Ishikawa (cell line): ENCODE data around the gene NUDT9.

Experiments
- CREB1 ChIP-seq: IDR thresholded peaks from 2 replicates; pipeline ENCODE4 v1.6.1; 2012; ENCODE audit warnings: low read depth
- EP300 ChIP-seq: IDR thresholded peaks from 2 replicates; pipeline ENCODE4 v1.6.1; 2012; ENCODE audit warnings: borderline replicate concordance
- FOXM1 ChIP-seq: IDR thresholded peaks from 2 replicates; pipeline ENCODE4 v1.6.1; 2012; ENCODE audit warnings: low read depth, borderline replicate concordance
- RAD21 ChIP-seq: IDR thresholded peaks from 2 replicates; pipeline ENCODE4 v1.6.1; 2012; ENCODE audit warnings: low read depth
- REST ChIP-seq: IDR thresholded peaks from 2 replicates; pipeline ENCODE4 v1.6.1; 2012; ENCODE audit warnings: low read depth, mild to moderate bottlenecking
- TAF1 ChIP-seq: IDR thresholded peaks from 2 replicates; pipeline ENCODE4 v1.6.1; 2012; ENCODE audit warnings: low read depth, mild to moderate bottlenecking
- TCF12 ChIP-seq: IDR thresholded peaks from 2 replicates; pipeline ENCODE4 v1.6.1; 2012; ENCODE audit warnings: low read depth
- YY1 ChIP-seq: IDR thresholded peaks from 2 replicates; pipeline ENCODE4 v1.6.1; 2012; ENCODE audit warnings: low read depth

- no peak for TF ChIP-seq TAF1
- TF ChIP-seq YY1: no peak
- TF ChIP-seq RAD21: no peak
- no peak for TF ChIP-seq EP300
- TF ChIP-seq CREB1: no peak
- no peak for TF ChIP-seq REST
- TF ChIP-seq FOXM1: no peak
- no peak for TF ChIP-seq TCF12
Measured at GRCh38 chr4:87430038-87430437, 7.7 kb downstream of the NUDT9 start.
